HG03520 (cell line): ENCODE results near the gene CHMP2A.
A peak's percentile ranks its signal among the peaks of the same experiment; 100 is the strongest.
"Not testable (repeated sequence)": the region's sequence is repeated elsewhere in the genome, so short reads cannot be mapped to it uniquely, and the experiment has no call there.

Experiments
- ATAC-seq: cut with Tn5 transposase; IDR thresholded peaks from one replicate; pipeline ENCODE4 v1.9.1; 2021; ENCODE audit warnings: mild to moderate bottlenecking, moderate library complexity; ENCODE audit not compliant: unreplicated experiment

CHMP2A gene

GRCh38 chr19:58542641-58543372 is 12.1 kb downstream of the CHMP2A start:
- not testable (repeated sequence) for ATAC-seq

- ATAC-seq: not testable (repeated sequence)
These were observed 15.7 kb downstream of the CHMP2A start for GRCh38 chr19:58539169-58539559.

- no peak for ATAC-seq
These were observed 16.4 kb downstream of the CHMP2A start for GRCh38 chr19:58538257-58539168.

- ATAC-seq: no peak
These were observed 17.8 kb downstream of the CHMP2A start for GRCh38 chr19:58536852-58537798.

DNA sequence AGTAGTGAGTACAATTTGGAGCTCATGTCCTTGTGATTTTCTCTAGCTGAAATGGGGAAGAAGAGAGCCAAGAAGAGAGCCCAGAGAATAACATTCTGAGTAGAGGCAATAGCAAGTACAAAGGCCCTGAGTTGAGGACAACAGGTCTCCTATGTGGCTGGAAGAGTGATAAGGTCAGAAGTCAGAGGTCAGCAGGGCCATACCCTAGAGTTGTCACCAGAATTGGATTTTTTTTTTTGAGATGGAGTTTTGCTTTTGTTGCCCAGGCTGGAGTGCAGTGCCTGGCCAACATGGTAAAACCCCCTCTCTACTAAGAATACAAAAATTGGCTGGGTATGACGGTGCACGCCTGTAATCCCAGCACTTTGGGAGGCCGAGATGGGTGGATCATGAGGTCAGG is 19.0 kb downstream of the CHMP2A start:
- no peak for ATAC-seq

- no peak for ATAC-seq
These were observed 23.7 kb downstream of the CHMP2A start for GRCh38 chr19:58531034-58531840.

- ATAC-seq: no peak
These were observed 25.5 kb downstream of the CHMP2A start for GRCh38 chr19:58529405-58529804.

DNA sequence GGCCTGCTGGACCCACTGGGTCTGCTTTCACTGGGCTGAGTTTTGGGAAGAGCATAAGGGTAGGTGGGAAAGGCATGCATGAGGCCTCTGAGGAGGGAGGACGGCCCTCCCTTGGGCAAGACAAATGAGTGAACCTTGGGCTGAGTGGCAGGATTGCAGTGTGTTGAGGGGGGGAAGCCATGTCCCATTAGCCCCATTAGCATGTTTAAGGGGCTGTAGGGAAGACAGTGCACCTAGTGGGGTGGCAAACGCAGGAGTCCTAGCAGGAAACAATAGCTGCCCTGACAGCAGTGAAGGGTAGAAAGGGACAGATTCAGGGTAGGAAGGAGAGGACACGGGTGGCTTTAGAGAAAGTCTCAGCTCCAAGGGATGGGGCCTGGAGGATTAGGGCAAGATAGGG is 32.2 kb downstream of the CHMP2A start:
- ATAC-seq: no peak

DNA sequence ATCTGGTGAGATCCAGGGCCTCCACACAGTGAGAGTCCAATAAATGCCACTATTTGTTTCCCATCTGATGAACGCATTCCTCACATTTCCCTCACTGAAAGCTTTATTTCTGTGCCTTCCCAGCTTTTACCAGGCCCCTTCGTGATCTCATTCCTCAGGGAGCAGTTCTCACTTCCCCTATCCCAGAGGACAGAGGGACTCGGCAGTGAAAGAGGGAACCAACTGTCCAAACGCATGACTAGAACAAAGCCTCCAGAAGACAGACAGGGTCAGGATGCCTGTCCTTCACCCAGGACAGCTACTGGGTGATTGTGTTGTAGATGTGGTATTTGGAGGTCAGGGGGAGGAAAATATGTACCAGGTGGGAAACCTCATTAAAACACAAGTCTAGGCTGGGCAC is 33.3 kb downstream of the CHMP2A start:
- ATAC-seq: no peak

GRCh38 chr19:58520257-58520599 is 34.7 kb downstream of the CHMP2A start:
- ATAC-seq: no peak

GRCh38 chr19:58519355-58520256 is 35.3 kb downstream of the CHMP2A start, which contains the start of gene ZBTB45:
TSS of gene ZBTB45 (minus strand) at chr19:58519810. CDS start at chr19:58517673, 2,137 bp downstream.
- peak; percentile 71 for ATAC-seq

GRCh38 chr19:58519087-58519354 is 35.9 kb downstream of the CHMP2A start:
- ATAC-seq: no peak

- ATAC-seq: no peak
These were observed 36.4 kb downstream of the CHMP2A start for GRCh38 chr19:58518256-58519086.

- no peak for ATAC-seq
These were observed 37.7 kb downstream of the CHMP2A start for GRCh38 chr19:58516964-58517833.

- ATAC-seq: no peak
These were observed 38.6 kb downstream of the CHMP2A start for GRCh38 chr19:58516246-58516836.

GRCh38 chr19:58515259-58515658 is 39.6 kb downstream of the CHMP2A start:
- no peak for ATAC-seq

DNA sequence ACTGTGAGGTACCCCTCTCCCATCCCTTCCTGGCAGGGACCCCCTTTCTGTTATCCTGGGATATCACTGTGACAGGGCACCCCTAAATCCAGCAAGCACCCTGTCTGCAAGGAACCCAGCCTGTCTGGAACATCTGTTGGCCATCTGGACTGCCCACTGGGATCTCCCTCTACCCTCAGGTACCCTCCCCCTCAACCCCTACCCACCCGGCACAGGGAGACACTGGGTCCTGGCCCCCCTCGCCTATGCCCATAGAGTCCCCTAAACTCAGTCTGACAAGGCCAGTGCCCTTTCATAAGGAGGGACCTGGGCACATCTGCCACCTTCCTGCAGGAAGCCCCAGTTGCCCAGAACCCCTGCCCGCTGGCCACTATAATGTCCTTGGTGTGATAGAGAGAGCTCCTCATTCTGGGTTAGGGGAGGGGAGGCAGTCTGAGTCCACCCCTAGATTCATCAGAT is 40.3 kb downstream of the CHMP2A start:
- no peak for ATAC-seq
